ENCODE results near the gene GRIK1. TPM values are rescaled to one million over a fixed set of nuclear protein-coding genes. Genes with fewer than 3 reads are reported as not detected.

GRIK1 gene
- total and polyA plus RNA-seq, 2 experiments from 2014 or later: not detected

GRCh38 chr21:29775462-29775861 is 164.3 kb downstream of the GRIK1 start:
- no peaks in the 10 kb centered on the region for H3K4me1 ChIP-seq (ENCODE audit: insufficient read depth)
- no peaks in the 10 kb centered on the region for H3F3A ChIP-seq (ENCODE audit: insufficient read depth)
- H3K27me3 ChIP-seq (replicated peaks; ENCODE audit: insufficient read depth): no peaks in the 10 kb centered on the region
- TF ChIP-seq EZH2phosphoT487 (IDR thresholded peaks at IDR 0.05; ENCODE audit: insufficient read depth, low read depth): no peak
- no peak for TF ChIP-seq EZH2 (IDR thresholded peaks at IDR 0.05; ENCODE audit: insufficient read depth, poor library complexity, severe bottlenecking)
- no peak overlapping the region for H2AFZ ChIP-seq
- no peaks in the 10 kb centered on the region for H4K20me1 ChIP-seq (ENCODE audit: insufficient read depth)
- in situ Hi-C loops (cut with MboI): no loop called here
- H3K27ac ChIP-seq: no peak overlapping the region
- WGBS, 2 experiments (ENCODE audit: low coverage in 1 of 2, low lambda C conversion rate in 2 of 2, missing lambda C conversion rate in 2 of 2): 57 to 75% methylated on average over 1 of the region's 1 CpG
- no peak overlapping the region for H3K4me2 ChIP-seq (ENCODE audit: unreplicated experiment)
- no peak for DNase-seq
- H3K36me3 ChIP-seq (ENCODE audit: low read depth): no peaks in the 10 kb centered on the region
- H3K9me2 ChIP-seq (ENCODE audit: insufficient read depth): no peaks in the 10 kb centered on the region
- no peaks in the 10 kb centered on the region for H3K79me2 ChIP-seq (ENCODE audit: insufficient read depth)
- no peak overlapping the region for H3K4me3 ChIP-seq
- H3K9ac ChIP-seq: no peak overlapping the region
- no peaks in the 10 kb centered on the region for H3K9me3 ChIP-seq (ENCODE audit: low read depth)

GRCh38 chr21:29771491-29772066 is 168.2 kb downstream of the GRIK1 start:
- H2AFZ ChIP-seq: no peak overlapping the region
- no peaks in the 10 kb centered on the region for H4K20me1 ChIP-seq (ENCODE audit: insufficient read depth)
- H3K9ac ChIP-seq: no peak overlapping the region
- H3K27me3 ChIP-seq (replicated peaks; ENCODE audit: insufficient read depth): no peaks in the 10 kb centered on the region
- no peak overlapping the region for H3K27ac ChIP-seq
- H3F3A ChIP-seq (ENCODE audit: insufficient read depth): no peaks in the 10 kb centered on the region
- TF ChIP-seq EZH2phosphoT487 (IDR thresholded peaks at IDR 0.05; ENCODE audit: insufficient read depth, low read depth) (no peak), EZH2 (IDR thresholded peaks at IDR 0.05; ENCODE audit: insufficient read depth, poor library complexity, severe bottlenecking) (no peak)
- no peaks in the 10 kb centered on the region for H3K79me2 ChIP-seq (ENCODE audit: insufficient read depth)
- no peaks in the 10 kb centered on the region for H3K4me1 ChIP-seq (ENCODE audit: insufficient read depth)
- no peak for DNase-seq
- no peaks in the 10 kb centered on the region for H3K9me3 ChIP-seq (ENCODE audit: low read depth)
- no peak overlapping the region for H3K4me2 ChIP-seq (ENCODE audit: unreplicated experiment)
- 33 to 35% methylated on average over 4 of the region's 4 CpGs for WGBS, 2 experiments (ENCODE audit: low coverage in 1 of 2, low lambda C conversion rate in 2 of 2, missing lambda C conversion rate in 2 of 2)
- H3K36me3 ChIP-seq (ENCODE audit: low read depth): no peaks in the 10 kb centered on the region
- H3K4me3 ChIP-seq: no peak overlapping the region
- in situ Hi-C loops (cut with MboI): no loop called here
- H3K9me2 ChIP-seq (ENCODE audit: insufficient read depth): no peaks in the 10 kb centered on the region

DNA sequence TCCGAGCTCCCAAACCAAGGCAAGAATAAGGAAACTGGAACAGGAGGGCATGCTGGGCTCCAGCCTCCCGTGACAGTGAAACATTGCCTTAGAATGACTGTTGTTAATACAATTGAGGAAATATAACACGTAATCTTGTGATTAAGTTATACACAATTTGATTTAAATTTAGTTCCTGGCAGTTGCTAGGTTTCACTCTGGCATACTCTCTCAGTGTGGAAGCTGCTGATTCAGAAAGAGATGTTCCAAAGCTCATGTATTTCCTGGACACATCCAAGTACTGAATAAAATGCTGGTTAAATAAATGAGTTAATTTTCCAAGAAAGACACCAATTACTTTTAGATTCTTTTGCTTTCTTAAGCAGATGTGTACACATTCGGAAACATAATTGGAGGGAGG is 176.1 kb downstream of the GRIK1 start:
- TF ChIP-seq EZH2 (IDR thresholded peaks at IDR 0.05; ENCODE audit: insufficient read depth, poor library complexity, severe bottlenecking) (no peak), EZH2phosphoT487 (IDR thresholded peaks at IDR 0.05; ENCODE audit: insufficient read depth, low read depth) (no peak)
- Histone ChIP-seq H3K4me2 (ENCODE audit: unreplicated experiment) (no peak overlapping the region), H3K4me3 (no peak overlapping the region), H3K27me3 (replicated peaks; ENCODE audit: insufficient read depth) (peaks cover 6% of the 10 kb centered on the region; the same call in 1 of the 2 replicates), H2AFZ (no peak overlapping the region), H3K9ac (no peak overlapping the region), H3K4me1 (ENCODE audit: insufficient read depth) (no peaks in the 10 kb centered on the region), H3K9me3 (ENCODE audit: low read depth) (no peaks in the 10 kb centered on the region), H4K20me1 (ENCODE audit: insufficient read depth) (no peaks in the 10 kb centered on the region), H3K27ac (no peak overlapping the region), H3K36me3 (ENCODE audit: low read depth) (no peaks in the 10 kb centered on the region), H3K79me2 (ENCODE audit: insufficient read depth) (no peaks in the 10 kb centered on the region), H3F3A (ENCODE audit: insufficient read depth) (no peaks in the 10 kb centered on the region), H3K9me2 (ENCODE audit: insufficient read depth) (no peaks in the 10 kb centered on the region)
- 16 to 17% methylated on average over 4 of the region's 4 CpGs for WGBS, 2 experiments (ENCODE audit: low coverage in 1 of 2, low lambda C conversion rate in 2 of 2, missing lambda C conversion rate in 2 of 2)
- DNase-seq: peak; percentile 3
- in situ Hi-C loops (cut with MboI): no loop called here

- 34 to 37% methylated on average over 2 of the region's 2 CpGs for WGBS, 2 experiments (ENCODE audit: low coverage in 1 of 2, low lambda C conversion rate in 2 of 2, missing lambda C conversion rate in 2 of 2)
- H3K9me2 ChIP-seq (ENCODE audit: insufficient read depth): no peaks in the 10 kb centered on the region
- H3K4me3 ChIP-seq: no peak overlapping the region
- in situ Hi-C loops (cut with MboI): no loop called here
- H2AFZ ChIP-seq: no peak overlapping the region
- no peak for TF ChIP-seq EZH2phosphoT487 (IDR thresholded peaks at IDR 0.05; ENCODE audit: insufficient read depth, low read depth)
- TF ChIP-seq EZH2 (IDR thresholded peaks at IDR 0.05; ENCODE audit: insufficient read depth, poor library complexity, severe bottlenecking): no peak
- no peak overlapping the region for H3K27ac ChIP-seq
- H3K9ac ChIP-seq: no peak overlapping the region
- no peak overlapping the region for H3K4me2 ChIP-seq (ENCODE audit: unreplicated experiment)
- no peaks in the 10 kb centered on the region for H3K36me3 ChIP-seq (ENCODE audit: low read depth)
- no peak for DNase-seq
- no peaks in the 10 kb centered on the region for H3K79me2 ChIP-seq (ENCODE audit: insufficient read depth)
- H3K4me1 ChIP-seq (ENCODE audit: insufficient read depth): no peaks in the 10 kb centered on the region
- no peaks in the 10 kb centered on the region for H3F3A ChIP-seq (ENCODE audit: insufficient read depth)
- H4K20me1 ChIP-seq (ENCODE audit: insufficient read depth): no peaks in the 10 kb centered on the region
- peaks cover 6% of the 10 kb centered on the region; the same call in 1 of the 2 replicates for H3K27me3 ChIP-seq (replicated peaks; ENCODE audit: insufficient read depth)
- no peaks in the 10 kb centered on the region for H3K9me3 ChIP-seq (ENCODE audit: low read depth)
These were observed 177.2 kb downstream of the GRIK1 start for GRCh38 chr21:29762570-29763082.
